CD4-positive, alpha-beta memory T cell (primary cell): ENCODE measurements around the gene NFATC1. TPM values are rescaled to one million over a fixed set of nuclear protein-coding genes. Genes with fewer than 3 reads are reported as not detected.
A peak's percentile ranks its signal among the peaks of the same experiment; 100 is the strongest.

ENCODE experiments used
- CTCF ChIA-PET: fragments of 350-600 bp; sonication (Branson Sonifier 250); formaldehyde crosslinking; loops from one replicate; lab custom pipeline; 2021; ENCODE audit warnings: inconsistent platforms; ENCODE audit not compliant: partially characterized antibody; lab: Charles Lee
- POLR2A ChIA-PET: fragments of 350-600 bp; sonication (Branson Sonifier 250); formaldehyde crosslinking; loops from one replicate; lab custom pipeline; 2021; ENCODE audit not compliant: partially characterized antibody; lab: Charles Lee
- DNase-seq, 5 donors: peaks; one replicate each; pipeline versions ENCODE4 v3.0.0 to v3.0.0-alpha.2; 2020 to 2022; ENCODE audit warnings: mixed read lengths in 1 of 5
- H3K27ac ChIP-seq: one replicate; pipeline ENCODE4 v1.7.0; 2013; ENCODE audit warnings: low read depth, low read length
- H3K27me3 ChIP-seq: 2 replicates; pipeline ENCODE4 v1.7.0; 2013; ENCODE audit warnings: mild to moderate bottlenecking, low read length, moderate library complexity; ENCODE audit not compliant: insufficient read depth
- H3K36me3 ChIP-seq: 2 replicates; pipeline ENCODE4 v1.7.0; 2013; ENCODE audit warnings: mild to moderate bottlenecking, low read length, moderate library complexity; ENCODE audit not compliant: insufficient read depth
- H3K4me1 ChIP-seq: 2 replicates; pipeline ENCODE4 v1.7.0; 2013; ENCODE audit warnings: mild to moderate bottlenecking, low read length, moderate library complexity; ENCODE audit not compliant: insufficient read depth
- H3K4me3 ChIP-seq, 2 donors: one replicate each; pipeline ENCODE4 v1.7.0; 2013; ENCODE audit warnings: low read length in 2 of 2, mild to moderate bottlenecking in 1 of 2
- H3K9me3 ChIP-seq, 2 donors: one replicate each; pipeline ENCODE4 v1.7.0; 2013; ENCODE audit warnings: low read length in 2 of 2, control low read depth in 1 of 2; ENCODE audit not compliant: control insufficient read depth in 1 of 2
- H3K27ac Mint-ChIP-seq, 7 donors: one replicate each; pipeline ENCODE4 v1.8.0; 2020 to 2021; ENCODE audit warnings: mixed read lengths in 7 of 7, mild to moderate bottlenecking in 6 of 7, inconsistent platforms in 3 of 7, moderate library complexity in 3 of 7
- H3K27me3 Mint-ChIP-seq, 2 donors: one replicate each; pipeline ENCODE4 v1.8.0; 2020 to 2021; ENCODE audit warnings: mixed read lengths in 2 of 2
- H3K36me3 Mint-ChIP-seq, 2 donors: one replicate each; pipeline ENCODE4 v1.8.0; 2020 to 2021; ENCODE audit warnings: mixed read lengths in 2 of 2, inconsistent platforms in 1 of 2, mild to moderate bottlenecking in 1 of 2
- H3K4me1 Mint-ChIP-seq, 4 donors: one replicate each; pipeline ENCODE4 v1.8.0; 2020 to 2021; ENCODE audit warnings: mixed read lengths in 4 of 4, mild to moderate bottlenecking in 1 of 4
- H3K4me3 Mint-ChIP-seq, 8 donors: one replicate each; pipeline ENCODE4 v1.8.0; 2020 to 2021; ENCODE audit warnings: mixed read lengths in 8 of 8, mild to moderate bottlenecking in 7 of 8, moderate library complexity in 6 of 8, inconsistent platforms in 3 of 8
- H3K9me3 Mint-ChIP-seq, 8 donors: one replicate each; pipeline ENCODE4 v1.8.0; 2020 to 2021; ENCODE audit warnings: mixed read lengths in 8 of 8, mild to moderate bottlenecking in 5 of 8, inconsistent platforms in 3 of 8, moderate library complexity in 1 of 8
- intact Hi-C: fragments of 100-400 bp; cut with micrococcal nuclease; formaldehyde crosslinking; loops from one replicate; pipeline ENCODE4 v1.15.1; 2023
- polyA plus RNA-seq, 2 donors: library from polyadenylated mRNA; unstranded; fragments of 300-500 nt; fragmentation: Illumina TruSeq; gene quantifications; one replicate each; pipeline ENCODE4 v1.2.3, GENCODE V29; 2021
- total RNA-seq, 2 experiments: library from RNA; stranded (reverse); gene quantifications; one replicate each; pipeline ENCODE4 v1.2.3, GENCODE V29; 2021

NFATC1 gene
- total and polyA plus RNA-seq, 4 experiments from 2014 or later, result 15.3 to 69.6 (median 54.9) TPM

GRCh38 chr18:79387214-79387613 lies 8.5 kb upstream of the NFATC1 start:
- no peak for DNase-seq
- H3K4me3 Mint-ChIP-seq, result no peak overlapping the region
- no peaks in the 10 kb centered on the region for H3K9me3 Mint-ChIP-seq
- H3K27me3 ChIP-seq, result no peaks in the 10 kb centered on the region
- H3K4me3 ChIP-seq, result no peak overlapping the region
- no peaks in the 10 kb centered on the region for H3K9me3 ChIP-seq
- intact Hi-C loops, result no loop called here
- H3K27ac Mint-ChIP-seq, result peak overlapping the region in 1 of 7 donors; percentile 81
- peaks cover 2 to 4% of the 10 kb centered on the region in 2 donors for H3K27me3 Mint-ChIP-seq
- H3K27ac ChIP-seq, result no peak overlapping the region
- peaks cover 0 to 2% of the 10 kb centered on the region in 2 donors for H3K36me3 Mint-ChIP-seq
- ChIA-PET POLR2A (interaction anchor here (0.9 kb wide), 1 partner anchor 9 kb away, joined by 3 read pairs; no protein-coding TSS in a partner anchor), CTCF (interaction anchor here (1.9 kb wide), 1 partner anchor 10 kb away, joined by 6 read pairs; no protein-coding TSS in a partner anchor)
- no peaks in the 10 kb centered on the region for H3K4me1 ChIP-seq
- H3K36me3 ChIP-seq, result no peaks in the 10 kb centered on the region
- peaks cover 4 to 8% (median 6%) of the 10 kb centered on the region in 4 donors for H3K4me1 Mint-ChIP-seq

- Histone ChIP-seq H3K27ac (no peak overlapping the region), H3K9me3 (no peaks in the 10 kb centered on the region), H3K4me1 (peaks cover 1% of the 10 kb centered on the region), H3K27me3 (no peaks in the 10 kb centered on the region), H3K4me3 (no peak overlapping the region), H3K36me3 (no peaks in the 10 kb centered on the region)
- Mint-ChIP-seq H3K9me3 (no peaks in the 10 kb centered on the region), H3K27me3 (peaks cover 4% of the 10 kb centered on the region in 2 donors), H3K27ac (peak overlapping the region in 1 of 7 donors; percentile 77), H3K4me1 (peaks cover 4 to 11% (median 10%) of the 10 kb centered on the region in 4 donors), H3K36me3 (peaks cover 0 to 2% of the 10 kb centered on the region in 2 donors), H3K4me3 (no peak overlapping the region)
- ChIA-PET CTCF (interaction anchor here (1.9 kb wide), 1 partner anchor 9 kb away, joined by 6 read pairs; no protein-coding TSS in a partner anchor), POLR2A (interaction anchor here (0.9 to 1.5 kb wide), 2 partner anchors 9 to 136 kb away, joined by 3 to 5 read pairs; no protein-coding TSS in a partner anchor)
- intact Hi-C loops, result no loop called here
- DNase-seq, result no peak
Observed at GRCh38 chr18:79387615-79388014, 8.1 kb upstream of the NFATC1 start.

- H3K36me3 ChIP-seq, result no peaks in the 10 kb centered on the region
- H3K27me3 ChIP-seq, result no peaks in the 10 kb centered on the region
- Mint-ChIP-seq H3K27ac (no peak overlapping the region), H3K9me3 (no peaks in the 10 kb centered on the region), H3K4me1 (peaks cover 8 to 14% (median 13%) of the 10 kb centered on the region in 4 donors), H3K36me3 (peaks cover 0 to 2% of the 10 kb centered on the region in 2 donors), H3K27me3 (peaks cover 4% of the 10 kb centered on the region in 2 donors), H3K4me3 (no peak overlapping the region)
- intact Hi-C loops, result no loop called here
- POLR2A ChIA-PET, result interaction anchor here (0.9 to 1.5 kb wide), 3 partner anchors 8 to 136 kb away, joined by 3 to 5 read pairs (median 4); no protein-coding TSS in a partner anchor
- CTCF ChIA-PET, result interaction anchor here (1.6 to 6.7 kb wide), 3 partner anchors 8 to 141 kb away, joined by 4 to 53 read pairs (median 6); no protein-coding TSS in a partner anchor
- H3K4me3 ChIP-seq, result no peak overlapping the region
- no peak for DNase-seq
- no peaks in the 10 kb centered on the region for H3K9me3 ChIP-seq
- H3K4me1 ChIP-seq, result peaks cover 5% of the 10 kb centered on the region
- H3K27ac ChIP-seq, result no peak overlapping the region
Observed at GRCh38 chr18:79388043-79388442, 7.7 kb upstream of the NFATC1 start.

- H3K36me3 ChIP-seq, result no peaks in the 10 kb centered on the region
Observed at GRCh38 chr18:79389689-79390088, 6.0 kb upstream of the NFATC1 start.

GRCh38 chr18:79392226-79392625 lies 3.5 kb upstream of the NFATC1 start:
- H3K36me3 Mint-ChIP-seq, result peaks cover 0 to 7% of the 10 kb centered on the region in 2 donors
- POLR2A ChIA-PET, result interaction anchor here (0.9 to 17.0 kb wide), 5 partner anchors 12 to 131 kb away, joined by 3 to 173 read pairs (median 4); no protein-coding TSS in a partner anchor
- intact Hi-C loops, result loop anchor here (10.0 kb wide), 1 partner anchor 713 kb away; the partner anchor contains the start of gene ADNP2

More at GRCh38 chr18:79389689-79390088, 6.0 kb upstream of the NFATC1 start:
- ChIA-PET POLR2A (interaction anchor here (0.9 kb wide), 2 partner anchors 9 to 13 kb away, joined by 3 read pairs; no protein-coding TSS in a partner anchor), CTCF (interaction anchor here (4.4 to 6.7 kb wide), 2 partner anchors 9 to 139 kb away, joined by 31 to 53 read pairs; no protein-coding TSS in a partner anchor)
- intact Hi-C loops, result loop anchor here (10.0 kb wide), 1 partner anchor 715 kb away; the partner anchor contains the start of gene ADNP2
- Histone ChIP-seq H3K27ac (no peak overlapping the region), H3K27me3 (no peaks in the 10 kb centered on the region), H3K4me3 (no peak overlapping the region), H3K9me3 (no peaks in the 10 kb centered on the region), H3K4me1 (peaks cover 14% of the 10 kb centered on the region)
- no peak overlapping the region for H3K4me3 Mint-ChIP-seq
- H3K27me3 Mint-ChIP-seq, result peaks cover 4% of the 10 kb centered on the region in 2 donors
- DNase-seq, result no peak
- no peaks in the 10 kb centered on the region for H3K9me3 Mint-ChIP-seq
- peaks cover 0 to 6% of the 10 kb centered on the region in 2 donors for H3K36me3 Mint-ChIP-seq
- H3K27ac Mint-ChIP-seq, result no peak overlapping the region
- peaks cover 14 to 23% (median 14%) of the 10 kb centered on the region in 4 donors for H3K4me1 Mint-ChIP-seq

GRCh38 chr18:79393181-79393634 lies 2.5 kb upstream of the NFATC1 start:
- Mint-ChIP-seq H3K4me3 (peak overlapping the region; percentile 86 to 94 (median 90)), H3K27ac (peak overlapping the region; percentile 65 to 93 (median 88)), H3K4me1 (peaks cover 14 to 37% (median 21%) of the 10 kb centered on the region in 4 donors), H3K27me3 (peaks cover 4% of the 10 kb centered on the region in 2 donors), H3K36me3 (peaks cover 0 to 9% of the 10 kb centered on the region in 2 donors), H3K9me3 (no peaks in the 10 kb centered on the region)
- Histone ChIP-seq H3K4me3 (peak overlapping the region in 1 of 2 donors; percentile 57), H3K27me3 (no peaks in the 10 kb centered on the region), H3K36me3 (no peaks in the 10 kb centered on the region), H3K4me1 (peaks cover 33% of the 10 kb centered on the region), H3K9me3 (no peaks in the 10 kb centered on the region), H3K27ac (peak overlapping the region; percentile 41)
- DNase-seq, result peak in 3 of 5 donors; percentile 25 to 62 (median 34)
- ChIA-PET CTCF (interaction anchor here (0.9 to 6.7 kb wide), 7 partner anchors 10 to 246 kb away, joined by 3 to 53 read pairs (median 6); no protein-coding TSS in a partner anchor), POLR2A (interaction anchor here (0.9 to 17.0 kb wide), 9 partner anchors 11 to 286 kb away, joined by 3 to 173 read pairs (median 5); no protein-coding TSS in a partner anchor)
- intact Hi-C loops, result loop anchor here (10.0 kb wide), 1 partner anchor 712 kb away; the partner anchor contains the start of gene ADNP2

More at GRCh38 chr18:79392226-79392625, 3.5 kb upstream of the NFATC1 start:
- H3K27me3 ChIP-seq, result no peaks in the 10 kb centered on the region
- H3K27me3 Mint-ChIP-seq, result peaks cover 4% of the 10 kb centered on the region in 2 donors
- peak overlapping the region; percentile 37 to 79 (median 65) for H3K4me3 Mint-ChIP-seq
- CTCF ChIA-PET, result interaction anchor here (1.4 to 6.7 kb wide), 4 partner anchors 11 to 137 kb away, joined by 6 to 53 read pairs (median 20); no protein-coding TSS in a partner anchor
- H3K4me1 Mint-ChIP-seq, result peaks cover 14 to 28% (median 16%) of the 10 kb centered on the region in 4 donors
- H3K36me3 ChIP-seq, result no peaks in the 10 kb centered on the region
- peaks cover 24% of the 10 kb centered on the region for H3K4me1 ChIP-seq
- H3K27ac ChIP-seq, result no peak overlapping the region
- no peak for DNase-seq
- H3K9me3 Mint-ChIP-seq, result no peaks in the 10 kb centered on the region
- H3K27ac Mint-ChIP-seq, result peak overlapping the region in 6 of 7 donors; percentile 43 to 93 (median 76)
- H3K9me3 ChIP-seq, result no peaks in the 10 kb centered on the region
- H3K4me3 ChIP-seq, result no peak overlapping the region
